22Rv1 (cell line): ENCODE data around the gene HOXB7.

ENCODE experiments used
- H3K27ac ChIP-seq: fragments of 450-650 bp; 2 replicates; pipeline ENCODE4 v1.5.1; 2017
- ZFX ChIP-seq: fragments of 450-650 bp; IDR thresholded peaks from 2 replicates; pipeline ENCODE4 v1.6.1; 2017; ENCODE audit warnings: antibody characterized with exemption, borderline replicate concordance
- TF ChIP-seq, protein P1 (sequence below): fragments of 450-650 bp; IDR thresholded peaks from 2 replicates; pipeline ENCODE4 v1.5.1; 2017; ENCODE audit warnings: mild to moderate bottlenecking

HOXB7 gene

GRCh38 chr17:48609033-48609432 lies 1.8 kb downstream of the HOXB7 start:
- TF ChIP-seq ZFX = no peak
- TF ChIP-seq, protein P1, sequence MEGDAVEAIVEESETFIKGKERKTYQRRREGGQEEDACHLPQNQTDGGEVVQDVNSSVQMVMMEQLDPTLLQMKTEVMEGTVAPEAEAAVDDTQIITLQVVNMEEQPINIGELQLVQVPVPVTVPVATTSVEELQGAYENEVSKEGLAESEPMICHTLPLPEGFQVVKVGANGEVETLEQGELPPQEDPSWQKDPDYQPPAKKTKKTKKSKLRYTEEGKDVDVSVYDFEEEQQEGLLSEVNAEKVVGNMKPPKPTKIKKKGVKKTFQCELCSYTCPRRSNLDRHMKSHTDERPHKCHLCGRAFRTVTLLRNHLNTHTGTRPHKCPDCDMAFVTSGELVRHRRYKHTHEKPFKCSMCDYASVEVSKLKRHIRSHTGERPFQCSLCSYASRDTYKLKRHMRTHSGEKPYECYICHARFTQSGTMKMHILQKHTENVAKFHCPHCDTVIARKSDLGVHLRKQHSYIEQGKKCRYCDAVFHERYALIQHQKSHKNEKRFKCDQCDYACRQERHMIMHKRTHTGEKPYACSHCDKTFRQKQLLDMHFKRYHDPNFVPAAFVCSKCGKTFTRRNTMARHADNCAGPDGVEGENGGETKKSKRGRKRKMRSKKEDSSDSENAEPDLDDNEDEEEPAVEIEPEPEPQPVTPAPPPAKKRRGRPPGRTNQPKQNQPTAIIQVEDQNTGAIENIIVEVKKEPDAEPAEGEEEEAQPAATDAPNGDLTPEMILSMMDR = no peak
- H3K27ac ChIP-seq = peak overlapping the region; percentile 96

- peak overlapping the region; percentile 96 for H3K27ac ChIP-seq
- no peak for TF ChIP-seq ZFX
- TF ChIP-seq, protein P1 = no peak
Measured at GRCh38 chr17:48608494-48608834, 2.4 kb downstream of the HOXB7 start.

DNA sequence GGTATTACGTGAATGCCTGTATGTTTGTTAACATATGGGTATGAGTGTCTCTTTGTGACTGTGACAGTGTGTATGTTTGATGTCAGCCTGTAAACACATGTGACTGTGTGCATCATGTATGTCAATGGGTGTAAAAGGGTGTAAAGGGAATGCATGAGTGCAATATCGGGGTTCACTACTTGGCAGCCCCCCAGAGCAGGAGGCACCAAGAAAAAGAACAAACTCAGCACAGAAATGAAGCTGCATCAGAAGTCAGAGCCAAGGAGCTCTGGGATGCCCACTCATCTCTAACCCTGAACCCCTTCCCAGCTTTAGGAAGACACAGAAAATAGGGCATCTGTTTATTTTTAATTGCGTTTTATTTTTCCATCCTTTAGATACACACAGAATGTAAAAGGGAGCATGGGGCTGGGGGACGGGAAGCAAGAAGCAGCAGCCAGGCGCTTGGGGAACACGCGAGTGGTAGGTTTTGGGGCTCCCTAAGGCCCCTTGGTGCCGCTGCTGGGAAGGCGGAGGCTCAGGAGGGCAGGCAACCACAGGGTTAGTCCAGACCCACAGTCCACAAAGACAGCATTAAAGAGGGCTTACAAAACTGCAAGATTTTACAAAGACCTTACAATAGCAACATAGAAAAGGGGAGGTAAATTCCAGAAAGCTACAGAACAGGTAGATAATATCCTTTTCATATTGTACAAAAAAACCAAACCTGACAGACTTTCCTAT lies 3.8 kb downstream of the HOXB7 start:
- H3K27ac ChIP-seq = peak overlapping the region; percentile 96
- TF ChIP-seq ZFX = no peak
- TF ChIP-seq, protein P1 = no peak

- TF ChIP-seq ZFX = no peak
- TF ChIP-seq, protein P1 = no peak
- H3K27ac ChIP-seq = peak overlapping the region; percentile 96
Measured at GRCh38 chr17:48605991-48606891, 4.6 kb downstream of the HOXB7 start.

- H3K27ac ChIP-seq = peak overlapping the region; percentile 96
- no peak for TF ChIP-seq ZFX
- TF ChIP-seq, protein P1 = no peak
Measured at GRCh38 chr17:48605409-48605919, 5.4 kb downstream of the HOXB7 start.

DNA sequence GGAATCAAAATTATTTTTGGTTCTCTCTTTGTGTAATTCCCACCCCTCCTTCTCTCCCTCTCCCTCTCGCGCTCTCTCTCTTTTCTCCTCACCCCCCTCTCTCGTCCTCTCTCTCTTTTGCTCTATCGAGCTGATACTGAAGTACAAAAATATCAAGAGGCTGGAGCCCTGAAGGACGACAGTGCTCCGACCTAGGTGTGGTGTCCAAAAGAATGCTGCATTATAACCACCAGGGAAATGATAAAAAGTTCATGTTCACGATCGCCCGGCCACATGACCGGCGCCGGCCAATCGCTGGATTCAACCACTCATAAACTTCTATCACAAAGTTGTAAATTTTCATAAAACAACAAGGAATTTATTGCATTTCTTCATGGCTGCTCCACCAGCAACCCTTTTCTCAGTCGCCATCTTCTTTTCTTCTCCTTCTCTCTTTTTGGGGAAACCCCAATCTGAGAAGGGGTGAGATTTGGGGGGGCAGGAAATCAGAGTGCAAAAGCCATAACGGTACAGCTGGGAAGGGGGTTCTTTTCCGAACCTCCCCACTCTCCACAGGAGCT lies 6.0 kb downstream of the HOXB7 start, which contains the start of gene HOXB6:
Gene HOXB6 (minus strand): TSS at position 217 of the 560 bp plus-strand sequence. CDS start 6,836 bp downstream, outside the sequence.
- TF ChIP-seq, protein P1 = no peak
- TF ChIP-seq ZFX = no peak
- H3K27ac ChIP-seq = peak within 1 kb of the TSS; percentile 96
